Testis (tissue), 2 donors: ENCODE data around the gene ATMIN.

Experiments used
- CTCF ChIP-seq, 3 experiments: fragments of 450-650 bp in 2 of 3; fragments of 200-600 bp in 1 of 3; sonication (generic) in 1 of 3; IDR thresholded peaks; one replicate each; pipeline ENCODE4 v1.5.1; 2016 to 2019; ENCODE audit warnings: antibody characterized with exemption in 3 of 3, mild to moderate bottlenecking in 2 of 3, moderate library complexity in 1 of 3
- POLR2A ChIP-seq: fragments of 450-650 bp; IDR thresholded peaks from one replicate; pipeline ENCODE4 v1.6.1; 2017; ENCODE audit warnings: antibody characterized with exemption, mild to moderate bottlenecking, moderate library complexity

- TF ChIP-seq CTCF (IDR thresholded peaks at IDR 0.05), result no peak
- TF ChIP-seq POLR2A, result no peak
These were observed 38.1 kb downstream of the ATMIN start for GRCh38 chr16:81073560-81074330.
